ENCODE data around the gene EFNA2. TPM values are rescaled to one million over a fixed set of nuclear protein-coding genes. Genes with fewer than 3 reads are reported as not detected.
"Not testable (repeated sequence)": the region's sequence is repeated elsewhere in the genome, so short reads cannot be mapped to it uniquely, and the experiment has no call there.

Gene EFNA2
- total RNA-seq, 1 donor from 2014 or later: 14.6 TPM

- DNase-seq (ENCODE audit: low spot score): no peak
- H3K9me3 Mint-ChIP-seq (ENCODE audit: unreplicated experiment): no peaks in the 10 kb centered on the region
- no peak overlapping the region for H3K27ac Mint-ChIP-seq (ENCODE audit: unreplicated experiment)
- no peaks in the 10 kb centered on the region for H3K4me1 Mint-ChIP-seq (ENCODE audit: unreplicated experiment)
- H3K27me3 Mint-ChIP-seq (ENCODE audit: unreplicated experiment): peaks cover 3% of the 10 kb centered on the region
- peak overlapping the region; percentile 71 for H3K4me3 Mint-ChIP-seq (ENCODE audit: unreplicated experiment)
- H3K36me3 Mint-ChIP-seq (ENCODE audit: low read depth, unreplicated experiment): peaks cover 7% of the 10 kb centered on the region
- no peak for TF ChIP-seq CTCF (IDR thresholded peaks at IDR 0.05; ENCODE audit: unreplicated experiment)
Observed at GRCh38 chr19:1300744-1301490, 15.2 kb downstream of the EFNA2 start.

GRCh38 chr19:1302533-1303239 lies 17.0 kb downstream of the EFNA2 start:
- no peak for DNase-seq (ENCODE audit: low spot score)

GRCh38 chr19:1304197-1304924 lies 18.7 kb downstream of the EFNA2 start:
- no peaks in the 10 kb centered on the region for H3K4me1 Mint-ChIP-seq (ENCODE audit: unreplicated experiment)
- no peak for DNase-seq (ENCODE audit: low spot score)
- H3K27me3 Mint-ChIP-seq (ENCODE audit: unreplicated experiment): peaks cover 2% of the 10 kb centered on the region
- no peak overlapping the region for H3K4me3 Mint-ChIP-seq (ENCODE audit: unreplicated experiment)
- H3K36me3 Mint-ChIP-seq (ENCODE audit: low read depth, unreplicated experiment): peaks cover 4% of the 10 kb centered on the region
- H3K9me3 Mint-ChIP-seq (ENCODE audit: unreplicated experiment): no peaks in the 10 kb centered on the region
- H3K27ac Mint-ChIP-seq (ENCODE audit: unreplicated experiment): no peak overlapping the region
- TF ChIP-seq CTCF (IDR thresholded peaks at IDR 0.05; ENCODE audit: unreplicated experiment): no peak

More at GRCh38 chr19:1302533-1303239, 17.0 kb downstream of the EFNA2 start:
- no peak for TF ChIP-seq CTCF (IDR thresholded peaks at IDR 0.05; ENCODE audit: unreplicated experiment)
- Mint-ChIP-seq H3K4me1 (ENCODE audit: unreplicated experiment) (no peaks in the 10 kb centered on the region), H3K27ac (ENCODE audit: unreplicated experiment) (no peak overlapping the region), H3K36me3 (ENCODE audit: low read depth, unreplicated experiment) (peaks cover 4% of the 10 kb centered on the region), H3K27me3 (ENCODE audit: unreplicated experiment) (peaks cover 4% of the 10 kb centered on the region), H3K9me3 (ENCODE audit: unreplicated experiment) (no peaks in the 10 kb centered on the region), H3K4me3 (ENCODE audit: unreplicated experiment) (no peak overlapping the region)

GRCh38 chr19:1305354-1305753 lies 19.7 kb downstream of the EFNA2 start:
- not testable (repeated sequence) for DNase-seq (ENCODE audit: low spot score); H3K9me3 Mint-ChIP-seq (ENCODE audit: unreplicated experiment); H3K27ac Mint-ChIP-seq (ENCODE audit: unreplicated experiment); H3K4me3 Mint-ChIP-seq (ENCODE audit: unreplicated experiment); H3K4me1 Mint-ChIP-seq (ENCODE audit: unreplicated experiment); H3K36me3 Mint-ChIP-seq (ENCODE audit: low read depth, unreplicated experiment); H3K27me3 Mint-ChIP-seq (ENCODE audit: unreplicated experiment)

- Mint-ChIP-seq H3K36me3 (ENCODE audit: low read depth, unreplicated experiment) (no peaks in the 10 kb centered on the region), H3K4me3 (ENCODE audit: unreplicated experiment) (no peak overlapping the region), H3K9me3 (ENCODE audit: unreplicated experiment) (no peaks in the 10 kb centered on the region), H3K27ac (ENCODE audit: unreplicated experiment) (no peak overlapping the region), H3K4me1 (ENCODE audit: unreplicated experiment) (no peaks in the 10 kb centered on the region), H3K27me3 (ENCODE audit: unreplicated experiment) (peaks cover 6% of the 10 kb centered on the region)
- DNase-seq (ENCODE audit: low spot score): no peak
- TF ChIP-seq CTCF (IDR thresholded peaks at IDR 0.05; ENCODE audit: unreplicated experiment): no peak
Observed at GRCh38 chr19:1307320-1307719, 21.6 kb downstream of the EFNA2 start.

Data from endothelial cell (in vitro differentiated cells).